Upper lobe of left lung (tissue), 4 donors: ENCODE measurements around the gene ACD.

Source experiments
- CTCF ChIP-seq, 6 experiments: fragments of 450-650 bp in 4 of 6; fragments of 200-600 bp in 2 of 6; sonication (generic) in 2 of 6; IDR thresholded peaks; one replicate each; pipeline ENCODE4 v1.5.1; 2016 to 2019; ENCODE audit warnings: antibody characterized with exemption in 6 of 6
- POLR2A ChIP-seq, 4 donors: fragments of 450-650 bp; IDR thresholded peaks; one replicate each; pipeline ENCODE4 v1.5.1; 2016 to 2017; ENCODE audit warnings: antibody characterized with exemption in 4 of 4, mild to moderate bottlenecking in 2 of 4
- POLR2AphosphoS5 ChIP-seq, 2 donors: sonication (generic); formaldehyde crosslinking; IDR thresholded peaks; one replicate each; pipeline ENCODE4 v1.5.1; 2017; ENCODE audit warnings: antibody characterized with exemption in 2 of 2

- TF ChIP-seq CTCF (IDR thresholded peaks at IDR 0.05) = no peak
- TF ChIP-seq POLR2A (IDR thresholded peaks at IDR 0.05) = no peak
- no peak for TF ChIP-seq POLR2AphosphoS5 (IDR thresholded peaks at IDR 0.05)
Observed at GRCh38 chr16:67613808-67614207, 46.3 kb downstream of the ACD start.
